ENCODE data around the gene ICAM3. TPM values are rescaled to one million over a fixed set of nuclear protein-coding genes. Genes with fewer than 3 reads are reported as not detected.

ICAM3 gene
- total RNA-seq, 8 experiments from 2014 or later: 0.73 to 3.5 (median 2.2) TPM

GRCh38 chr19:10309423-10309822 is 30.0 kb downstream of the ICAM3 start, which contains the start of gene ZGLP1:
Gene ZGLP1 (minus strand): TSS chr19:10309815.
- in situ Hi-C loops (cut with MboI; ENCODE audit: low pct_unique_long_range_greater_than_20kb in 2 of 9, low sequenced_read_pairs in 9 of 9, unreplicated experiment in 9 of 9): no loop called here
- peak in 1 of 8 experiments; percentile 6 for ATAC-seq (replicated peaks in 6 of 8)
- Histone ChIP-seq H3K4me3 (no peak within 1 kb of the TSS), H3K4me1 (replicated peaks in 1 of 2) (peaks cover 0 to 1% of the 10 kb centered on the region in 2 donors), H3K27ac (no peak within 1 kb of the TSS)
- 70 to 100% (median 100%) methylated on average over 1 to 3 of the region's 24 CpGs; no CpG with 5 or more reads in 7 of the 10 experiments for WGBS, 10 experiments

- Histone ChIP-seq H3K27ac (no peak overlapping the region), H3K4me3 (no peak overlapping the region), H3K4me1 (replicated peaks in 1 of 2) (no peaks in the 10 kb centered on the region)
- no peak for ATAC-seq (replicated peaks in 6 of 8)
- 81 to 100% (median 92%) methylated on average over 1 to 5 of the region's 5 CpGs; no CpG with 5 or more reads in 5 of the 10 experiments for WGBS, 10 experiments
- in situ Hi-C loops (cut with MboI; ENCODE audit: low pct_unique_long_range_greater_than_20kb in 2 of 9, low sequenced_read_pairs in 9 of 9, unreplicated experiment in 9 of 9): no loop called here
Measured at GRCh38 chr19:10306327-10306726, 33.1 kb downstream of the ICAM3 start.

- ATAC-seq (replicated peaks in 6 of 8): no peak
- in situ Hi-C loops (cut with MboI; ENCODE audit: low pct_unique_long_range_greater_than_20kb in 2 of 9, low sequenced_read_pairs in 9 of 9, unreplicated experiment in 9 of 9): no loop called here
- no peaks in the 10 kb centered on the region for H3K4me1 ChIP-seq (replicated peaks in 1 of 2)
- no peak overlapping the region for H3K4me3 ChIP-seq
- H3K27ac ChIP-seq: no peak overlapping the region
- WGBS, 10 experiments: 60 to 100% (median 90%) methylated on average over 1 to 5 of the region's 17 CpGs; no CpG with 5 or more reads in 5 of the 10 experiments
Measured at GRCh38 chr19:10305139-10305806, 34.2 kb downstream of the ICAM3 start.

GRCh38 chr19:10299545-10300458 is 39.6 kb downstream of the ICAM3 start:
- Histone ChIP-seq H3K4me3 (no peak overlapping the region), H3K4me1 (replicated peaks in 1 of 2) (peaks cover 9 to 12% of the 10 kb centered on the region in 2 donors), H3K27ac (no peak overlapping the region)
- WGBS, 10 experiments: 20 to 79% (median 46%) methylated on average over 1 to 4 of the region's 14 CpGs; no CpG with 5 or more reads in 2 of the 10 experiments
- ATAC-seq (replicated peaks in 6 of 8): peak in 1 of 8 experiments; percentile 13
- in situ Hi-C loops (cut with MboI; ENCODE audit: low pct_unique_long_range_greater_than_20kb in 2 of 9, low sequenced_read_pairs in 9 of 9, unreplicated experiment in 9 of 9): no loop called here

GRCh38 chr19:10295847-10296591 is 43.4 kb downstream of the ICAM3 start:
- H3K4me1 ChIP-seq (replicated peaks in 1 of 2): peaks cover 9 to 12% of the 10 kb centered on the region in 2 donors
- in situ Hi-C loops (cut with MboI; ENCODE audit: low pct_unique_long_range_greater_than_20kb in 2 of 9, low sequenced_read_pairs in 9 of 9, unreplicated experiment in 9 of 9): no loop called here
- no peak overlapping the region for H3K27ac ChIP-seq
- peak overlapping the region in 3 of 5 donors; percentile 3 to 18 (median 14) for H3K4me3 ChIP-seq
- peak in 2 of 8 experiments; percentile 10 to 53 for ATAC-seq (replicated peaks in 6 of 8)
- WGBS, 10 experiments: 0% methylated on average over 2 to 4 of the region's 58 CpGs; no CpG with 5 or more reads in 7 of the 10 experiments

GRCh38 chr19:10295305-10295846 is 44.0 kb downstream of the ICAM3 start:
- Histone ChIP-seq H3K27ac (no peak overlapping the region), H3K4me3 (peak overlapping the region in 2 of 5 donors; percentile 3 to 18), H3K4me1 (replicated peaks in 1 of 2) (peaks cover 9 to 12% of the 10 kb centered on the region in 2 donors)
- peak in 4 of 8 experiments; percentile 1 to 20 (median 8) for ATAC-seq (replicated peaks in 6 of 8)
- WGBS, 10 experiments: 0 to 27% (median 8%) methylated on average over 1 to 5 of the region's 48 CpGs; no CpG with 5 or more reads in 5 of the 10 experiments
- in situ Hi-C loops (cut with MboI; ENCODE audit: low pct_unique_long_range_greater_than_20kb in 2 of 9, low sequenced_read_pairs in 9 of 9, unreplicated experiment in 9 of 9): no loop called here

- in situ Hi-C loops (cut with MboI; ENCODE audit: low pct_unique_long_range_greater_than_20kb in 2 of 9, low sequenced_read_pairs in 9 of 9, unreplicated experiment in 9 of 9): no loop called here
- 42% methylated on average over 8 of the region's 25 CpGs; no CpG with 5 or more reads in 9 of the 10 experiments for WGBS, 10 experiments
- ATAC-seq (replicated peaks in 6 of 8): no peak
- H3K4me3 ChIP-seq: no peak overlapping the region
- peaks cover 9 to 12% of the 10 kb centered on the region in 2 donors for H3K4me1 ChIP-seq (replicated peaks in 1 of 2)
- H3K27ac ChIP-seq: no peak overlapping the region
Measured at GRCh38 chr19:10294368-10294697, 45.1 kb downstream of the ICAM3 start.

- H3K4me3 ChIP-seq: peak overlapping the region in 1 of 5 donors; percentile 80
- peaks cover 9 to 14% of the 10 kb centered on the region in 2 donors for H3K4me1 ChIP-seq (replicated peaks in 1 of 2)
- in situ Hi-C loops (cut with MboI; ENCODE audit: low pct_unique_long_range_greater_than_20kb in 2 of 9, low sequenced_read_pairs in 9 of 9, unreplicated experiment in 9 of 9): no loop called here
- no peak for ATAC-seq (replicated peaks in 6 of 8)
- H3K27ac ChIP-seq: no peak overlapping the region
- 0 to 45% (median 24%) methylated on average over 1 to 17 of the region's 49 CpGs; no CpG with 5 or more reads in 4 of the 10 experiments for WGBS, 10 experiments
Measured at GRCh38 chr19:10293637-10294367, 45.6 kb downstream of the ICAM3 start.

DNA sequence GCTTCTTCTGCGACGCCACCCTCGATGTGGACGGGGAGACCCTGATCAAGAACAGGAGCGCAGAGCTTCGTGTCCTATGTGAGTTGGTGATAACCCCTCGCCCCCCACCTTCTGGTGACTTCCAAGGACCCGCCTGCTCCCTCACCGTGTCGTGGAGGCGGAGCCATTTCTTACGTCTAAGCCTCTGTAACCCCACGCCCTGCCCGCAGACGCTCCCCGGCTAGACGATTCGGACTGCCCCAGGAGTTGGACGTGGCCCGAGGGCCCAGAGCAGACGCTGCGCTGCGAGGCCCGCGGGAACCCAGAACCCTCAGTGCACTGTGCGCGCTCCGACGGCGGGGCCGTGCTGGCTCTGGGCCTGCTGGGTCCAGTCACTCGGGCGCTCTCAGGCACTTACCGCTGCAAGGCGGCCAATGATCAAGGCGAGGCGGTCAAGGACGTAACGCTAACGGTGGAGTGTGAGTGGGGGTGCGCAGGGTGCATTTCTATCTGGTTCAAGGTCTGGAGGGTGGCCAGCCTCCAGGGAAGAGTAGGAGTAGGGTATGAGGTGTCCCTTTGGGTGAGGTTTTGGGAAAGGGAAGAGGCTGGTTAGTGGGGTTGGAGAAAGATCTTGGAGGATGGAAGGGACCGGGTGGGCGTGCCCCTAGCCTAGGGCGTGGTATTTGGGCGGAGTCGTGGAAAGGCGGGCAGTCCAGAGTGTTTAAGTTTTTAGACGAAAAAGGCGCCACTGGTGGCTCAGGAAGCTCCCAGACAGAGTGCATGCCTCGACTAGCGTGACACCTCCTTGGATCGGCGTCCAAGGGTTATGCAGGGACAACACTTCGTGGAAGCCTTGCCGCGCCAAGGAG is 46.4 kb downstream of the ICAM3 start:
- peak overlapping the region; percentile 30 to 80 (median 42) for H3K4me3 ChIP-seq
- in situ Hi-C loops (cut with MboI; ENCODE audit: low pct_unique_long_range_greater_than_20kb in 2 of 9, low sequenced_read_pairs in 9 of 9, unreplicated experiment in 9 of 9): no loop called here

DNA sequence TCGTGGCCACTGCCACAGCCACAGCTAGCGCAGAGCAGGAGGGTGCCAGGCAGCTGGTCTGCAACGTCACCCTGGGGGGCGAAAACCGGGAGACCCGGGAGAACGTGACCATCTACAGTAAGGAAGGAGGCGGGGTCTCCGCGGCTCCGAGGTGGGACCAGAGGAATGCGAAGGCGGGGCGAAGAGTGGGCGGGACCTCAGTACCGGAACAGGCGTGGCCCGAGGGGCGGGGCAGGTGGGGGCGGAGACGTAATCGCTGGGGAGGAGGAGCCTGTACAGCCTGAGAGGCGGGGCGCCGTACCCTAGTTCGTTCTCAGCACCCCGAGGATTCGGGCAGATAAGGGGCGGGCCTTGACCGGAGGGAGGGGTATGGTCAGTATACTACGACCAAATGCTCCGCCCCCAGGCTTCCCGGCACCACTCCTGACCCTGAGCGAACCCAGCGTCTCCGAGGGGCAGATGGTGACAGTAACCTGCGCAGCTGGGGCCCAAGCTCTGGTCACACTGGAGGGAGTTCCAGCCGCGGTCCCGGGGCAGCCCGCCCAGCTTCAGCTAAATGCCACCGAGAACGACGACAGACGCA is 47.1 kb downstream of the ICAM3 start:
- H3K27ac ChIP-seq: peak overlapping the region in 1 of 2 donors; percentile 36
- H3K4me1 ChIP-seq (replicated peaks in 1 of 2): peaks cover 9 to 18% of the 10 kb centered on the region in 2 donors
- WGBS, 10 experiments: 0% methylated on average over 6 of the region's 45 CpGs; no CpG with 5 or more reads in 9 of the 10 experiments
- ATAC-seq (replicated peaks in 6 of 8): peak in 7 of 8 experiments; percentile 3 to 61 (median 44)
- in situ Hi-C loops (cut with MboI; ENCODE audit: low pct_unique_long_range_greater_than_20kb in 2 of 9, low sequenced_read_pairs in 9 of 9, unreplicated experiment in 9 of 9): no loop called here
- peak overlapping the region; percentile 30 to 80 (median 42) for H3K4me3 ChIP-seq

More for the DNA sequence above, 46.4 kb downstream of the ICAM3 start:
- H3K4me1 ChIP-seq (replicated peaks in 1 of 2): peaks cover 9 to 18% of the 10 kb centered on the region in 2 donors
- no peak for ATAC-seq (replicated peaks in 6 of 8)
- peak overlapping the region in 1 of 2 donors; percentile 36 for H3K27ac ChIP-seq
- 7 to 71% (median 17%) methylated on average over 4 to 21 of the region's 56 CpGs; no CpG with 5 or more reads in 3 of the 10 experiments for WGBS, 10 experiments

Measured in motor neuron (in vitro differentiated cells).